ENCODE results near the gene NAGPA.

The NAGPA gene

GRCh38 chr16:5056352-5056751 lies 22.6 kb upstream of the NAGPA start:
- Histone ChIP-seq H3F3A (ENCODE audit: insufficient read depth, low read length) (no peaks in the 10 kb centered on the region), H3K36me3 (ENCODE audit: insufficient read depth, low read length) (no peaks in the 10 kb centered on the region), H3K4me1 (ENCODE audit: insufficient read depth, low read length, severe bottlenecking) (no peaks in the 10 kb centered on the region), H3K79me2 (ENCODE audit: insufficient read depth, low read length) (no peaks in the 10 kb centered on the region), H3K4me2 (ENCODE audit: low read length) (no peak overlapping the region), H2AFZ (ENCODE audit: low read length) (no peak overlapping the region), H4K20me1 (ENCODE audit: insufficient read depth, low read length) (no peaks in the 10 kb centered on the region), H3K9ac (ENCODE audit: low read length) (no peak overlapping the region), H3K4me3 (ENCODE audit: low read depth, low read length, poor library complexity, severe bottlenecking) (no peak overlapping the region), H3K27me3 (ENCODE audit: insufficient read depth, low read length) (no peaks in the 10 kb centered on the region), H3K27ac (ENCODE audit: low read depth, low read length, poor library complexity, severe bottlenecking) (no peak overlapping the region), H3K9me2 (ENCODE audit: low read depth, low read length) (no peaks in the 10 kb centered on the region), H3K9me3 (ENCODE audit: low read length) (no peaks in the 10 kb centered on the region)
- TF ChIP-seq EZH2 (IDR thresholded peaks at IDR 0.05; ENCODE audit: borderline replicate concordance, low read length) (no peak), CTCF (IDR thresholded peaks at IDR 0.05; ENCODE audit: low read length) (peak; percentile 78)

- Histone ChIP-seq H3K4me2 (ENCODE audit: low read length) (no peak overlapping the region), H3K4me3 (ENCODE audit: low read depth, low read length, poor library complexity, severe bottlenecking) (no peak overlapping the region), H3K9me2 (ENCODE audit: low read depth, low read length) (no peaks in the 10 kb centered on the region), H3K4me1 (ENCODE audit: insufficient read depth, low read length, severe bottlenecking) (no peaks in the 10 kb centered on the region), H3K9ac (ENCODE audit: low read length) (no peak overlapping the region), H2AFZ (ENCODE audit: low read length) (no peak overlapping the region), H3K36me3 (ENCODE audit: insufficient read depth, low read length) (no peaks in the 10 kb centered on the region), H3K9me3 (ENCODE audit: low read length) (no peaks in the 10 kb centered on the region), H3K27me3 (ENCODE audit: insufficient read depth, low read length) (no peaks in the 10 kb centered on the region), H3K79me2 (ENCODE audit: insufficient read depth, low read length) (no peaks in the 10 kb centered on the region), H3K27ac (ENCODE audit: low read depth, low read length, poor library complexity, severe bottlenecking) (no peak overlapping the region), H4K20me1 (ENCODE audit: insufficient read depth, low read length) (no peaks in the 10 kb centered on the region), H3F3A (ENCODE audit: insufficient read depth, low read length) (no peaks in the 10 kb centered on the region)
- TF ChIP-seq CTCF (IDR thresholded peaks at IDR 0.05; ENCODE audit: low read length) (no peak), EZH2 (IDR thresholded peaks at IDR 0.05; ENCODE audit: borderline replicate concordance, low read length) (no peak)
Measured at GRCh38 chr16:5054876-5055865, 21.4 kb upstream of the NAGPA start.

DNA sequence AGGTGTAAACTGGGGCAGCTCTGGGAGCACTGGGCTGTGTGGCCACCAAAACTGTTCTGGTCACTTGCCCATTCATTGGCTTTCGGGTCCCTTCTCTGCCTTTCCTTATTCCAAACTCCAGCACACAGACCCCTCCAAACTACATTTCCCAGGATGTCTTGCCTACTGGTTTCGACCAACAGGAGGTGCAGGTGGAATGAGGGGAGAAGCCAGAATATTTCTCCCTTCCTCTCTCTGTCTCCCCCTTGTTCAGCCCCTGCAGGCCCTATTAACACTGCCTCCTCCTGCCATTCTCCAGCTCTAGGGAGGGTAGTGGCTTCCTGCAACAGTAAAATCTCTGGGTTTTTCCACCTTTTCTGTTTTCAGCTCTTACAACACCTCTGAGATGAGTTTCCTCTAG lies 13.2 kb upstream of the NAGPA start:
- Histone ChIP-seq H3K4me3 (ENCODE audit: low read depth, low read length, poor library complexity, severe bottlenecking) (no peak overlapping the region), H3K79me2 (ENCODE audit: insufficient read depth, low read length) (no peaks in the 10 kb centered on the region), H3K27me3 (ENCODE audit: insufficient read depth, low read length) (peaks cover 6% of the 10 kb centered on the region; the same call in 1 of the 2 replicates), H3K4me2 (ENCODE audit: low read length) (no peak overlapping the region), H3K36me3 (ENCODE audit: insufficient read depth, low read length) (no peaks in the 10 kb centered on the region), H3K9ac (ENCODE audit: low read length) (no peak overlapping the region), H2AFZ (ENCODE audit: low read length) (no peak overlapping the region), H3K4me1 (ENCODE audit: insufficient read depth, low read length, severe bottlenecking) (no peaks in the 10 kb centered on the region), H3K27ac (ENCODE audit: low read depth, low read length, poor library complexity, severe bottlenecking) (no peak overlapping the region), H3K9me3 (ENCODE audit: low read length) (no peaks in the 10 kb centered on the region), H3K9me2 (ENCODE audit: low read depth, low read length) (no peaks in the 10 kb centered on the region), H3F3A (ENCODE audit: insufficient read depth, low read length) (no peaks in the 10 kb centered on the region), H4K20me1 (ENCODE audit: insufficient read depth, low read length) (no peaks in the 10 kb centered on the region)
- no peak for TF ChIP-seq CTCF (IDR thresholded peaks at IDR 0.05; ENCODE audit: low read length)
- no peak for TF ChIP-seq EZH2 (IDR thresholded peaks at IDR 0.05; ENCODE audit: borderline replicate concordance, low read length)

All from OCI-LY1 (cell line).